ENCODE measurements around the gene CETP. TPM values are rescaled to one million over a fixed set of nuclear protein-coding genes. Genes with fewer than 3 reads are reported as not detected.
A peak's percentile ranks its signal among the peaks of the same experiment; 100 is the strongest.

The CETP gene
- total RNA-seq, 4 donors from 2014 or later = 0.40 to 4.0 (median 1.7) TPM

DNA sequence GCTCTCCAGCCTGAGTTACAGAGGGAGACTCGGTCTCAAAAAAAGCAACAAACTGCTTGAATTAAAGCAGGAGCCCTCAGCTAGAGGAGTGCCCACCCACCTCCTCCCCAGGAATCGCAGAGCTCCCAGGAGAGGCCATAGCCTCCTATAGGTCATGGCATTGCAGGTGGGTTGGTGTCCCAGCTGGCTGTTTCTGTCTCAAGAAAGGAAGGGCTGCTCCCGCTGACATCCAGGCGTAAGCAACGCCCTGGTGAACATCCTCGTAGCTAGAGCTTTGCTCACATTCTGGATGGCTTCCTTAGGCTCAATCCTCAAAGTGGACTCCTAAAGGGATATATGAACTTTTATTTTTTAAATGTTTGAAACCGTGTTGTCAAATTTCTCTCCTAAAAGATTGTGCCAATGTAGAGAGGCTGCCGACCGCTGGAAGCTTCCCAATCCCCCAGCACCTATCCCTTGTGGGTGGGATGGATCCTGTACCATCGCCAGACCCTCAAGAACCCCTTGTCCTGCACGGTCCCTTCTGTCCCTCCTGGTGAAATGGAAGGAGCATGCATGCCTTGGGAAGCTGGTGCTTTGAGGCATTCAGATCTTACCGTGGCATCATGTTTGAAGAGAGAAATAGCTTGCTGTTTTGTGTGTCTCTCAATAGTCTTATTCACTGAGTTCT, 33.5 kb downstream of the CETP start:
- Histone ChIP-seq H3K4me1 (peaks cover 0 to 14% of the 10 kb centered on the region in 2 donors), H3K9me3 (no peaks in the 10 kb centered on the region), H3K36me3 (no peaks in the 10 kb centered on the region), H3K27me3 (no peaks in the 10 kb centered on the region), H3K4me3 (replicated peaks in 1 of 3) (no peak overlapping the region), H3K27ac (no peak overlapping the region)
- 77 to 78% methylated on average over 11 to 12 of the region's 12 CpGs for WGBS, 2 donors
- intact Hi-C loops (cut with DNase I) = no loop called here
- DNase-seq = no peak
- TF ChIP-seq, protein P1, sequence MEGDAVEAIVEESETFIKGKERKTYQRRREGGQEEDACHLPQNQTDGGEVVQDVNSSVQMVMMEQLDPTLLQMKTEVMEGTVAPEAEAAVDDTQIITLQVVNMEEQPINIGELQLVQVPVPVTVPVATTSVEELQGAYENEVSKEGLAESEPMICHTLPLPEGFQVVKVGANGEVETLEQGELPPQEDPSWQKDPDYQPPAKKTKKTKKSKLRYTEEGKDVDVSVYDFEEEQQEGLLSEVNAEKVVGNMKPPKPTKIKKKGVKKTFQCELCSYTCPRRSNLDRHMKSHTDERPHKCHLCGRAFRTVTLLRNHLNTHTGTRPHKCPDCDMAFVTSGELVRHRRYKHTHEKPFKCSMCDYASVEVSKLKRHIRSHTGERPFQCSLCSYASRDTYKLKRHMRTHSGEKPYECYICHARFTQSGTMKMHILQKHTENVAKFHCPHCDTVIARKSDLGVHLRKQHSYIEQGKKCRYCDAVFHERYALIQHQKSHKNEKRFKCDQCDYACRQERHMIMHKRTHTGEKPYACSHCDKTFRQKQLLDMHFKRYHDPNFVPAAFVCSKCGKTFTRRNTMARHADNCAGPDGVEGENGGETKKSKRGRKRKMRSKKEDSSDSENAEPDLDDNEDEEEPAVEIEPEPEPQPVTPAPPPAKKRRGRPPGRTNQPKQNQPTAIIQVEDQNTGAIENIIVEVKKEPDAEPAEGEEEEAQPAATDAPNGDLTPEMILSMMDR (IDR thresholded peaks at IDR 0.05) = no peak
- TF ChIP-seq POLR2A (IDR thresholded peaks at IDR 0.05) = no peak

- H3K27ac ChIP-seq = no peak overlapping the region
- H3K27me3 ChIP-seq = no peaks in the 10 kb centered on the region
- H3K9me3 ChIP-seq = no peaks in the 10 kb centered on the region
- no peak for TF ChIP-seq POLR2A (IDR thresholded peaks at IDR 0.05)
- TF ChIP-seq, protein P1 (IDR thresholded peaks at IDR 0.05) = no peak
- peaks cover 0 to 22% of the 10 kb centered on the region in 2 donors for H3K4me1 ChIP-seq
- 93 to 95% methylated on average over 5 of the region's 5 CpGs for WGBS, 2 donors
- no peaks in the 10 kb centered on the region for H3K36me3 ChIP-seq
- DNase-seq = no peak
- H3K4me3 ChIP-seq (replicated peaks in 1 of 3) = no peak overlapping the region
- intact Hi-C loops (cut with DNase I) = no loop called here
Observed at GRCh38 chr16:56997264-56997663, 35.5 kb downstream of the CETP start.

GRCh38 chr16:56997931-56998330, 36.2 kb downstream of the CETP start:
- Histone ChIP-seq H3K36me3 (no peaks in the 10 kb centered on the region), H3K4me3 (replicated peaks in 1 of 3) (no peak overlapping the region), H3K4me1 (peaks cover 0 to 22% of the 10 kb centered on the region in 2 donors), H3K9me3 (no peaks in the 10 kb centered on the region), H3K27ac (no peak overlapping the region), H3K27me3 (no peaks in the 10 kb centered on the region)
- WGBS, 2 donors = 83 to 89% methylated on average over 3 of the region's 3 CpGs
- no peak for DNase-seq
- intact Hi-C loops (cut with DNase I) = no loop called here
- TF ChIP-seq, protein P1 (IDR thresholded peaks at IDR 0.05) = no peak
- no peak for TF ChIP-seq POLR2A (IDR thresholded peaks at IDR 0.05)

DNA sequence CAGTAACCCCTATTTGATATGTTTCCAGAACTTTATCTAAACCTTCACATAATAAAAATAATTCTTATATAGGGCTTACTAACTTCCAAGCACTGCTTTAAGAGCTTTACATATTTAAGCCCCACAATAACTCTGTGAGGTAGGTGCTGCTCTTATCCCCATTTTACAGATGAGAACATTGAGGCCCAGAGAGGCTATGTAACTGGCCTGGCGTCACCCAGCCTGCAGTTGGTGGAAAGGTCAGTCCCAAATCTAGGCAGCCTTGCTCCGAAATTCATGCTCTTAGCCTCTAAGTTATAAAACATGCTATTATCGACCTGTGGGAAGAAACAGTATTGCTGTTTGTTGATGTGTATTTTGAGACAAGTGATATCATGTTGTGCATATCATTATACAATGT, 36.6 kb downstream of the CETP start:
- no peaks in the 10 kb centered on the region for H3K27me3 ChIP-seq
- H3K27ac ChIP-seq = peak overlapping the region in 1 of 3 donors; percentile 63
- no peak overlapping the region for H3K4me3 ChIP-seq (replicated peaks in 1 of 3)
- no peak for DNase-seq
- TF ChIP-seq, protein P1 (IDR thresholded peaks at IDR 0.05) = no peak
- no peak for TF ChIP-seq POLR2A (IDR thresholded peaks at IDR 0.05)
- no peaks in the 10 kb centered on the region for H3K36me3 ChIP-seq
- H3K4me1 ChIP-seq = peaks cover 0 to 22% of the 10 kb centered on the region in 2 donors
- WGBS, 2 donors = 96 to 97% methylated on average over 3 of the region's 3 CpGs
- intact Hi-C loops (cut with DNase I) = no loop called here
- no peaks in the 10 kb centered on the region for H3K9me3 ChIP-seq

GRCh38 chr16:56998861-56999260, 37.1 kb downstream of the CETP start:
- 88 to 89% methylated on average over 6 of the region's 6 CpGs for WGBS, 2 donors
- DNase-seq = no peak
- Histone ChIP-seq H3K4me1 (peaks cover 0 to 22% of the 10 kb centered on the region in 2 donors), H3K27me3 (no peaks in the 10 kb centered on the region), H3K9me3 (no peaks in the 10 kb centered on the region), H3K27ac (peak overlapping the region in 2 of 3 donors; percentile 63 to 68), H3K4me3 (replicated peaks in 1 of 3) (no peak overlapping the region), H3K36me3 (no peaks in the 10 kb centered on the region)
- TF ChIP-seq, protein P1 (IDR thresholded peaks at IDR 0.05) = no peak
- no peak for TF ChIP-seq POLR2A (IDR thresholded peaks at IDR 0.05)
- intact Hi-C loops (cut with DNase I) = no loop called here

Measured in thyroid gland (tissue), 4 donors.